HG03575 (cell line): ENCODE data around the gene REG4.

Experiments used
- ATAC-seq: cut with Tn5 transposase; IDR thresholded peaks from one replicate; pipeline ENCODE4 v1.9.1; 2021; ENCODE audit not compliant: unreplicated experiment, insufficient number of reproducible peaks, low FRiP score; ENCODE audit errors: extremely low read depth

The REG4 gene

DNA sequence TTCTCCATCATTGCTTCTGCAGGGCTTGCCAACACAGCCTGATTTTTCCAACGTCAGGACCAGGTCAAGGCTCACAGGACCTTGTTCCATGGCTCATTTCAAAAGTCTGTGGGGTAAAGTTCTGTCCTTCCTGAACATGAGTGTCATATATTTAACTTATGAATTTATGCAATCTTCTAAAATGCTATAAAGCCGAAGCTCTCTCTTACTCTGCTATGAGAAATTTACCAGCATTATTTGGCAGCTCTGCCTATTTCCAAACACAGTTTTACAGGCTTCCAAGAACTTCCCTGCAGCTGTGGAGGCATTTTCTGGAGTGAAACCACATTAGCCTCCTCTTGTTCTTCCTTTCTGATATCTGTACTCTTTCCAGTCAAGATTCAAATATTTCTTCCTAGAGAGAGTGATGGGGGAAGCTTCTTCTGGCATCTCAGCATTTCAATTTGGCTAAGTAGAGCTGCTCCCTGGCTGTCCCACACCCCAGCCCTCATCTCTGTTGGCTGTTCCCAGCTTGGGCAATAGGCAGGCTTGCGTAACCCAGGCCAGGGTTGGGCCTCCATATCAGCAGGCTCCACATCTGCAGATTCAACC lies 27.0 kb downstream of the REG4 start:
- ATAC-seq: no peak

DNA sequence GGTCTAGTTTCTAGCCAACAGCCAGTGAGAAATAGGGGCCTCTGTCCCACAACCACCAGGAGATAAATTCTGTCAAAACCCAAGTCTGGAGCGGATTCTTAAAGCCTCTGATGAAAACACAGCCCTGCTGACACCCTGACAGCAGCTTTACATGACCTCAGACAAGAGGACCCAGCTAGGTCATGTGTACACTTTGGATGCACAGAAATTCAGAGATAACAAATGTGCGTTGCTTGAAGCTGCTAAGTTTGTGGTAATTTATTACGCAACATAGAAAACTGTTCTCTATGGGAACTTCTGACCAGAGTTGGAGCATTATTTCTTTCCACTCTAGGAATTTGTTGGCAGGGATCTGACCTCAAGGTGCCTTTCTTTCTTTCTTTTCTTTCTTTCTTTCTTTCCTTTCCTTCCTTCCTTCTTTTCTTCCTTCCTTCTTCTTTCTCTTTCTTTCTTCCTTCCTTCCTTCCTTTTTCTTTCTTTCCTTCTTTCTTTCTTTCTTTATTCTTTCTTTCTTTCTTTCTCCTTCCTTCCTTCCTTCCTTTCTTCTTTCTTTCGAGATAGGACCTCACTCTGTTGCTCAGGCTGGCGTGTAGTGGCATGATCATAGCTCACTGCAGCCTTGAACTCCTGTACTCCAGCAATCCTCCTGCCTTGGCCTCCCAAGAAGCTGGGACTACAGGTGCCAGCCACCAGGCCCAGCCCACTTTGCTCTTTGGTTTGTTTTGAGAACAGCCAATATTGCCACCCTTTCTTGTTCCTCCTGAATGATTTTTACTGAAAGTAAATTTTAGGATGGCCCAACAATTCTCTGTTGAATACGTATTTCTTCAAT lies 27.7 kb downstream of the REG4 start:
- ATAC-seq: no peak

DNA sequence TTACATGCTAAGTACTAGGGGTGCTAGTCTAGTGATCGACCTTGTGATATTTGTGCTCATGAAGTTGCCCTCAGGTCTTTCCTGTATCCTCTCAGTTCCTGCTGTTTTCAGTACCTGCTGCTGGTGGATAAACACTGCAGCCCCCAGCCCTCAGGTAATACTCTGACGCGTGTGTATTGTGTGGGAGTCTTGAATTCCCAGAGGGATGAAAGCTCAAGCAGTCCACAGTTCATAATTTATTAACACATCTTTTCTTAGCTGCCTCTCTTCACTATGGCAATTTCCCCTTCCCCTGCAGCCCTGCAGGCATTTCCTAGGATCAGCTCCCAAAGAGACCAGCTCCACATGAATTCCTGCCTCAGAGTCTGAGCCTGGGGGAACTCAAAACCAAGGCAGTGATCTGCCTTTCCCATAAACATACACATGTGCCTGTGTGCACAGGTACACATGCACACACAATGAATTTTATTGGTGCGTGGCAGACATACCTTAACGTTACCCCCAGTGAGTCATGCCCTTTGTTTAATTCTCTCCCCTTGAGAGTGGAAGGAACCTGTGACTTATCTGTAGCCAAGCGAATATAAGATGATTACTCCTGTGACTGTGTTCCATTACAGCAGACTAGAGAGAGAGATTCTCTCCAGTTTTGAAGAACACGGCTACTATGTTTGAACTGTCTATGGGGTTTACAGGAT lies 28.5 kb downstream of the REG4 start:
- ATAC-seq: no peak

DNA sequence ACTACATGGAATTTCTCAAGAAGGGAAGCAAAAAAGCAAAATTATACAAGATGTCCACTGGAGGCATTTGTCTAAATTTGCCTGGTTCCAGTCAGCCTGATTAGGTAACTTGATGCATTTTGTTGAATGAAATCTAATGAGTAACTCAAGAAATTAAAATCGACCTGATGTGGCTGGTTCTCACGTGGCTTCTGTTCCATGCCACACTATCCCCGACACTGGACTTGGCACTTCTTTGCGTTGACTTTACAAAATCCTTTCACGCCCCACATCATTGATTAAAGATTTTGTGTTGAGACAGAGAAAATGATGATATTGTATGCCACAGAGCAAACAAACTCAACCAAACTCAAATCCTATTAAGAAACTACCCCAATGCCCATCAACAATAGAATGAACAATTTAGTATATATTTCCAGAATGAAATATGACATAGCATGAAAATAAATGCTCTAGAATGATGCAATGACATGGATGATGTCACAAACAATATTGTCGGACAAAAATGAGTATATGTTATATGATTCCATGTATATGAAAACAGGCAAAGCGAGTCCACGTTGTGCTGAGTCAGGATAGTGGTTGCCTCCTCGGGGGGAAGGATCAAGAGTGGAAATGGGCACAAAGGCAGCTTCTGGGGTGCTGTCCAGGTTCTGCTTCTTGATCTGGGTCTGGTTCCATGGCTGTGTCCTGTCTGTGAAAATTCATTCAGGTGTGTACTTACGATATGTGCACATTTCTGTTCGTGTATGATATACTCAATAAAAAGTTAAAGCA lies 29.6 kb downstream of the REG4 start:
- ATAC-seq: no peak

DNA sequence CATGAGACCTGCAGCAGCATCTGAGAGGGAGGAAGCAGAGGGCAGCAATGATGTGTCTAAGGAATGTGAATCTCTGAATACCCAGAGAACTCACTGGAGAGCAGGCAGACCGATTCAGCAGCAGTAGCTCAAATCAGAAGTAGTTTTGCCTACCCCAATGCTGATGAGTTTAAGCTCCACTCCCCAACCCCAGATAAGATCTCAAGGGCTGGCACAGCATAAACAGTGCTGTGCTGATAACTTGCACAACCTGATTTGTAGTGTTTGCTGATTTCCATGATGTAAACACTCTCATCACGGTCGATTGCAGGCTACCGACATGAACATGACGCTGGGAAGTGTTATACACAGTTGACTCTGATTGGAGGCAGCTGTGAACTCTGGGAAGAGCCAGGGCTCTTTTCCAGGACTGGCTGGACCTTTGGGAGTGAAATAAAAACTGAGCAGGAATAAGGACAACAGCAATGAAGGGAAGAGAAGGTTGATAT lies 31.3 kb downstream of the REG4 start:
- no peak for ATAC-seq

DNA sequence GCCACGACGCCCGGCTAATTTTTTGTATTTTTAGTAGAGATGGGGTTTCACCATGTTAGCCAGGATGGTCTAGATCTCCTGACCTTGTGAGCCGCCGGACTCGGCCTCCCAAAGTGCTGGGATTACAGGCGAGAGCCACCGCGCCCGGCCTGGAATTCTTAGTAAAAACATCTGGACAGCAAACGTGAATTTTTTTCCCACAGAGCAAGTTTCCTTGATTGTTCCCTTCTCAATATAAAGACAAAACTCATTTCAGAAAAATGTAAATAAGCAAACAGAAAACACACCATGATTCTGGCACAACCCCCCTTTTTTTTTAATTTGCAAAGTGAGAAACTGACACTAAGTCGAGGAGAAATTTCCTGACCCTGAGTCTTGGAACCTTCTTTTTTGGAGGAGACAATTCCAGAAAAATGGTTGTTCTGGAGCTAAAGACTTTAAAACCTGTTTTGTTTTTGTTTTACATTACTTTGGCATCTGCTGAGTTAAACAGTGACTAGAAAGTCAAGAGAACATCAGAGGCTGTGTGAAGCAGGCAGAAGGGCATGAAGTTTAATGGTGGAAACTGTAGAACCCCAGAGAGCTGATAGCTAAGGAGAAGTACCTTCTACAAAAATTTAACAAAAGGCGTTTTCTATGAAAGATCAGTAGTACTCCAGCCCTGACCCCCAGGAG lies 32.2 kb downstream of the REG4 start:
- ATAC-seq: no peak

DNA sequence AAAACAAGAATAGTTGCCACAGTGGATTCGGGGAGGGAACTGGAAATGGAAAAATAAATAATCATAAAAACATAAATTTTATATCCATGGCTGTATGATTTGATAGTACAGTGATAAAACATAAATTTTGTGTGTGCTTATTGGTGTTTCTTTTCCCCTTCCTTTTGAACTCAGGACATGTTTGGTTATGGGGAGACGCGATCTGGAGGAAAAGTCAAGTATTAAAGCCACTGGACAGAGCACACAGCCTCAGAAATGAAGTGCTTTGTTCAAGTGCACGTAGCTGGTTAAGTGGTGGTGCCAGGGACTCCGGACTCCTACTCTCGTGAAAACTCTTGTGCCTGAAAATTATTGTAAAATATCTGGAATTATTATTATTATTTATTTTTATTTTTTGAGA lies 32.9 kb downstream of the REG4 start:
- ATAC-seq: no peak

DNA sequence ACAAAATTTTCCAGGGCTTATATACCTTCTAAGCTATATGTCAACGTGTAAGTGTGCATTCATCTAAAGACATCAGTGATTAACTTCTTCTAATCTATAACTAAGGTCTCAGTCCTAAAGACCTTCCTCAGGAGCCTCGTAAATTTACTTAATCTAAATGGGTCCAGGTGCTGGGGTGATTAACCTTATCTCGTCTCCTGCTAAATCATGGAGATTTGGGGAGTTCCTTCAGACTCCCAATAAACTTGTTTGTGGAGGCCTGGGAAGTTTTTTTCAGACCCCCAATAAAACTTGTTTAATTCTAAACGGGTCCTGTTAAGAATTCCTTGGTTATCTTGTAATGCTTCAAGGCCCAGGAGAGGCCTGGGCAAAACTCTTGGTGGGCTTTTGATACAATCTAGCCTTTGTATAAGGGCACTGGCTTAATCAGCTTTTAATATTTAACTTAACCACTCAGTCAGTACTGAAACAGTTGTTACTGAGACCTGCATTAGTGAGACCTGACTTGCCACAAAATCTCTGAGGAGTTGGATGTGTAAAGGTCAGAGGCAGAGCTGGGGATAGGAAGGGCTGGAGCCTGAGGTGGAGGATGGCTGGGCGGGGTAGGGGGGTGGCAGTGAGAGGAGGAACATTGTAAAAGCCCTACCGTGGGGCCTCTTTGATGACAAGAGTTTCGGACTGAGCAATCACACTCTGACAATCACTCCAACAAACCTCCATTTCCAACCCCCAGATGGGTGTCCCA lies 36.3 kb downstream of the REG4 start:
- no peak for ATAC-seq

DNA sequence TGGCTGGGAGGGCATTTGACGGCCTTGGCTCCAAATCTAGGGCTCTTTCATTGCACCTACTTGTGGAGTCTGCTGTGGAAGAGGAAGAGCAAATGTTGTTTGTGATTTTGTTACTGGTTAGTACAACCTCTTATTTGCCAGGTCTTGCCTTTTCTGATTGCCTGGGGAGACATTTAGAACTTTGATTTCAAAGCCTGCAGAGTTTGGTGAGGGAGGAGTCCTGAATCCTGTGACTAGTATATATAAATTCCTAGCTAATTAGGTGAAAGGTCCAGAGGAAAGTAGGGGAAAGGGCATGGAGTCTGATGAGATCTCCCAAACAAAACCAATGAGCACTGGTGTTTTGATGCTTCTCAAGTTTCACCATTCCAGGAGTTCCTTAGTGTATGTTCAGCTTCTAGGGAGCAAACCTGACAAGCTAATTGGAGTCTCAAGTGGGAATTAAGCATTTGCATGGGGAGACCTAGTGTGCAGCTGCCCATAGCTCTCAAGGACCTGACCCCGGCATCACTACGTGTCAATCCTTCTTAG lies 37.5 kb downstream of the REG4 start:
- ATAC-seq: no peak

DNA sequence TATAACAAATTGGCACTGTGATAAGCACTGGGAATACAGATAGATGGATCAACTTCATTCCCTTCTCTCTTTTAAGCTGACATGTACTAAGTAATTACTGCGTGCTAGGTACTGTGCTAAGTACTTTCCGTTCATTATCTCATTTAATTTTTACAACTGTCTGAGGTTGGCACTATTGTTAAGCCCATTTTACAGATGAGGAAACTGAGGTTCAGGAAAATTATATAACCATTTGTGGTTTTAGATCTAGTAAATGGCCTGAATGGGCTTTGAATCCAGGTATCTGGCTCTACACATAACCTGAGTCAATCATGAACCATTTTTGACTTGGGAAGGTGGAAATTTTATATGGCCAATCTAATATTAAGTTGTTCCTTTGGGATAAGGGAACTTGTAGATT lies 39.0 kb downstream of the REG4 start:
- ATAC-seq: no peak

DNA sequence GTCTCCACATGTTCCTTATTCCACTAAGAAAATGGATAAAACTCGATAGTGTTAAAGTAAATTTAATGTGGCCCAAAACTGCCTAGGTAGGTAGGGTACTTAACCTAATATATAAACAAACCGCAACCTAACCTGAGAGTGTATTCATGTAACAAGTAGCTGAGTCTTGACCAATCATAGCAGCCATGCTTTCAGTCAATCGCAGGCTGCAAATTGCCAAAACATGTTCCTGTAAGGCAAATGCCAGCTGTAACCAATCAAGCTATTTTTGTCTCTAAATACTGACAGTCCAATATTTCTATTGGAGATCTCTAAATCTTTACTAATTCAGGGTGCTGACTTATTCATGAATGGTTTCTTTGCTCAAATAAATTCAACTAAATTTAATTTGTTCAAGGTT lies 39.5 kb downstream of the REG4 start:
- no peak for ATAC-seq

DNA sequence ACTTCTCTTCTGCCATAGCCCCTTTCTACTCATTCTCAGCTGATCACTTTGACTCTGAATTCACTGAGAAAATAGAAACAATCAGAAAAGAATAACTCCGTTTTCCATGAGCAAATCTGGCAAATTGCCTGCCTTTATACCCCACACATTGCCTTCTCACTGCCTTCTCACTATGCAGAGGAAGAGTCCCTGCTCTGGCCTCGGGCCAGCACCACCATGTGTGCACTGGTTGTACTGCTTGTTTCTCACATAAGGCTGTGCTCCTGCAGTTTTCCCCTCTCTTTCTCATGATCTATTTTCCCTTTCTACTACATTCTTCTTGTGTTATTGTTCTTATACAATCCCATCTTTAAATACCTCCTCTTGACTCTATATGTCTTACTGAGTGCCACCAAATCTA lies 40.2 kb downstream of the REG4 start:
- no peak for ATAC-seq

DNA sequence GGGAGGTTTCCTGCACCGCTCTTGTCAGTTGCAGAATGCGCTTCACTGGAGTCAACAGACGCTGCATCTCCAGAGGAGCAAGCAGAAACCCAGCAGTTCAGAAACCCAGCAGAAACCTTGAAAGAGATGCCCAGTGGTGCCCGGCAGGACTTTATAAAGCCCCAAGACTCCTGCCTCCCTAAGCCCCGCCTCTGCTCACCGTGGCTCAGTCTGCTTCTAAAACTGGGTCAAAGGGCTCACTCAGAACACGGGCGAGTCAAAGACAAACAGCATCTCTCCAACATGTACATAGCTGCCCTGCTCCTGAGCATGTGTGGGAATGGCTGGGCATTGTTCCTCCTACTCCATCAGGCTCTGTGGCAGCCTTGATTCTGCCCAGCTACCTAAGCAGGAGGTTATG lies 42.5 kb downstream of the REG4 start, which contains the start of gene HMGCS2:
Gene HMGCS2 (minus strand): TSS at position 128 of the 400 bp plus-strand sequence. CDS start 61 bp downstream, at position 67.
- ATAC-seq: no peak

DNA sequence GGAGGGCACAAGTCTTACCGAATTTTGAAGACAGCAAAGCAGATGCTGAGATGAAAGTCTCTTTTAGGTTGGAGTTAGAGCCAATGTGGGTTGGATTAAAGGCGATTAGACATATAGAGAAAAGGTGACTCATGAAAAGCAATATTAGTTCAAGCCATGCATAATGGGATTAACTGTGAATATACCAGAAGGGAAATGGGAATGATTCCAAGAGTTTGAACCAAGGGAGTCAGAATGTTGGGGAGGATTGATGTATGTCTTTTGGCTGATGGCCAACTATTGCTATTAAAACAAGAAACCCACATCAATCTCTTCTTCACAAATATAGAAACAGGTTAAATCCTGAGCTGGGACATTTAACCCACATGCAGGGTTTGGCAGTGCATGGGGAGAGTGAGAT lies 43.8 kb downstream of the REG4 start:
- ATAC-seq: no peak

DNA sequence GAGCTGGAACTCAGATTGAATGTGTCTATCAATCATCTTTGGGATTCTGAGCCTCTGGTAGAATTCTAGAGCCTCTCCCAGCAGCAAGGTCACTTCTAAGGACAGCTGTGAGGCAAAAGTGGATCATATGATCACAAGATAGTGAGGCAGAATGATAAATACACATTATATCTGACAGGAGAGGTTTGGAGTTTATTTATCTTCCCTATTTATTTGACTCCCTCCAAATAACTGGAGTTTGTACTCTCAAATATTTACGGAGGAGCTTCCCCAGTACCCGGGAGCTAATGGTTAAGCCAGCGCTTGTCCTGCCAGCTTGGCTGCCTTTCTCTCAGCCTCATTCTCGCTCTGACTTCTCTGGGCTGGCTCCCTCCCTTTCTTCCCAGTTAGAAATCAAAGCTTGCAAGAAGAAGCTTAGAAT lies 44.9 kb downstream of the REG4 start:
- ATAC-seq: no peak

DNA sequence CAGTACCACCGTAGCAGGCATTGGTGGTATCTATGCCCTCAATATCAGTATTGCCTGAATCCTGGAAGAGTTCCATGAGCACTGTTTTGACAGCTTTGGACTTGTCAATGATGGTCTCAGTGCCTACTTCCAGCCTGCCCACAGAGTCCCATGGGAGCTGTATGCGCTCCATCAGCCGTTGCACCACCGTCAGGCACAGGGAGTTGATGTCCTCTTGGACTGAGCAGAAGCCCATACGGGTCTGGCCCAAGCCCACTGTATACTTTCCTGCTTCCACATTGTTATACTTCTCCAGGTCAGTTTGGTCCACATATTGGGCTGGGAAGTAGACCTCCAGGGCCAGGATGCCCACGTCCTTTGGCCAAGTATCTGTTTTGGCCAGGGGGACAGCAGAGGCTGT lies 47.0 kb downstream of the REG4 start:
- ATAC-seq: no peak

DNA sequence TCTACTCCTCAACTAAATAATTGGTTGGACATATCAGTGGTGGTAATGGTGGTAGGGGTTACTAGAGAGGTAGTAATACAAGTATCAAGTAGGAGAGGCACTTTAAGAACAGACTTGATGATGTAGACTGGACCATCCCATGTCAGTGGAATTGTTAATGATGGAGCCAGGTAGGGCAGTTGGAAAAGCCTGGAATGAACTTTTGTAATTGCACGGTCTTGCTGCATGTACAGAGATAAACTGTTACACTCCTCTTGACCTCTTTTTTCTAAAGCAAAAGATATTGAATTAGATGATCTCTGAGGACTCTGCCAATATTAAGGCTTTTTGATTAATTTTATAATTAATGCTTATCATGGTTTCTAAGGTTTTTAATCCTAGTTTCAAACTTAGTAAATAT lies 48.3 kb downstream of the REG4 start:
- ATAC-seq: no peak

DNA sequence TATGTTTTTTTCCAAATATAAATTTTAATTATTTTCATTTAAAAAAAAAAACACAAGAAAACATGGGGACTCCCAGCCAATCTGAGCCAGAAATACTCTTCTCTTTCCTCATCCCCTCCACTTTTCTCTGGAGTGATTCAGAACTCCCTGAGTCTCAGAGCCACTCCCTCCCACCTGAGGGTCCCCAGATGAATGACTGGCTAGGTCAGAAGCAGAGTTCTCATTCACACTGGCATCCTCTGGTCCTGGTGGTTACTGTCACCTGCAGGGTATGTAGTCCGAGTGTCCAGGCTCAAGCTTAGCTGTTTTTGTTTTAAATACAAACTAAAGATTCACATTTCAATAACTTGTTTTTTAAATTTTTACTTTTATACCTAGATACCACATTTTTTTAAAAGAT lies 48.9 kb downstream of the REG4 start:
- ATAC-seq: no peak
